GM23338 (cell line): Measurements from ENCODE around the gene FARS2. TPM values are rescaled to one million over a fixed set of nuclear protein-coding genes. Genes with fewer than 3 reads are reported as not detected.
A peak's percentile ranks its signal among the peaks of the same experiment; 100 is the strongest.

ENCODE experiments used
- ATAC-seq: fragments of 200-7000 bp; cut with Tn5 transposase; 3 replicates; pipeline ENCODE4 v1.9.1; 2020
- DNase-seq: peaks from one replicate; pipeline ENCODE4 v3.0.0-alpha.2; 2015; ENCODE audit warnings: low spot score
- H2AFZ ChIP-seq: fragments of 200-600 bp; sonication (generic); 2 replicates; pipeline ENCODE4 v1.8.0; 2016; ENCODE audit warnings: antibody characterized with exemption, mild to moderate bottlenecking, moderate library complexity
- H3F3A ChIP-seq: fragments of 200-600 bp; sonication (generic); replicated peaks from 2 replicates; pipeline ENCODE4 v1.8.0; 2017; ENCODE audit warnings: antibody characterized with exemption, mixed run types, low read depth
- H3K27ac ChIP-seq: fragments of 200-600 bp; sonication (generic); 2 replicates; pipeline ENCODE4 v1.6.1; 2016; ENCODE audit warnings: low read depth
- H3K27me3 ChIP-seq: fragments of 200-600 bp; sonication (generic); 2 replicates; pipeline ENCODE4 v1.8.0; 2016; ENCODE audit warnings: mild to moderate bottlenecking, mixed run types, moderate library complexity; ENCODE audit not compliant: insufficient read depth
- H3K36me3 ChIP-seq: fragments of 200-600 bp; sonication (generic); 2 replicates; pipeline ENCODE4 v1.8.0; 2016; ENCODE audit warnings: mild to moderate bottlenecking; ENCODE audit not compliant: insufficient read depth
- H3K4me1 ChIP-seq: fragments of 200-600 bp; sonication (generic); 2 replicates; pipeline ENCODE4 v1.8.0; 2016; ENCODE audit warnings: mild to moderate bottlenecking, moderate library complexity; ENCODE audit not compliant: insufficient read depth
- H3K4me2 ChIP-seq: fragments of 200-600 bp; sonication (generic); 2 replicates; pipeline ENCODE4 v1.7.1; 2017; ENCODE audit warnings: mixed run types
- H3K4me3 ChIP-seq: fragments of 200-600 bp; sonication (generic); 2 replicates; pipeline ENCODE4 v1.6.1; 2016; ENCODE audit warnings: mixed run types
- H3K79me2 ChIP-seq: fragments of 200-600 bp; sonication (generic); replicated peaks from 2 replicates; pipeline ENCODE4 v1.8.0; 2017; ENCODE audit warnings: mild to moderate bottlenecking; ENCODE audit not compliant: insufficient read depth
- H3K9me2 ChIP-seq: fragments of 200-600 bp; sonication (generic); 2 replicates; pipeline ENCODE4 v1.8.0; 2017; ENCODE audit not compliant: insufficient read depth
- H4K20me1 ChIP-seq: fragments of 200-600 bp; sonication (generic); replicated peaks from 2 replicates; pipeline ENCODE4 v1.8.0; 2017; ENCODE audit warnings: mild to moderate bottlenecking; ENCODE audit not compliant: insufficient read depth
- H3K27ac Mint-ChIP-seq: 2 replicates; pipeline ENCODE4 v1.8.0; 2020; ENCODE audit warnings: inconsistent platforms, mild to moderate bottlenecking, moderate library complexity, mixed read lengths
- H3K27me3 Mint-ChIP-seq: 3 replicates; pipeline ENCODE4 v1.8.0; 2022; ENCODE audit warnings: low read depth, mild to moderate bottlenecking, moderate library complexity, mixed read lengths, inconsistent platforms; ENCODE audit not compliant: insufficient read depth, poor library complexity
- H3K36me3 Mint-ChIP-seq: 3 replicates; pipeline ENCODE4 v1.8.0; 2021; ENCODE audit warnings: low read depth, mild to moderate bottlenecking, inconsistent platforms, moderate library complexity, mixed read lengths
- H3K4me1 Mint-ChIP-seq: 3 replicates; pipeline ENCODE4 v1.8.0; 2020; ENCODE audit warnings: mild to moderate bottlenecking, inconsistent platforms, mixed read lengths
- H3K4me3 Mint-ChIP-seq: 3 replicates; pipeline ENCODE4 v1.8.0; 2021; ENCODE audit warnings: moderate library complexity, mild to moderate bottlenecking, inconsistent platforms, mixed read lengths
- H3K9me3 Mint-ChIP-seq: 3 replicates; pipeline ENCODE4 v1.8.0; 2020; ENCODE audit warnings: moderate library complexity, mild to moderate bottlenecking, inconsistent platforms, mixed read lengths
- CREB1 ChIP-seq: fragments of 250-450 bp; sonication (Bioruptor Pico); IDR thresholded peaks from 2 replicates; pipeline ENCODE4 v1.5.0; 2020; ENCODE audit warnings: low read depth, mild to moderate bottlenecking, moderate library complexity
- CTCF ChIP-seq, 2 experiments: fragments of 200-600 bp in 1 of 2; sonication (generic) in 1 of 2; conservative IDR thresholded peaks; 2 replicates each; pipeline versions ENCODE4 v1.5.1 to v1.6.1; 2016 to 2017; ENCODE audit warnings: antibody characterized with exemption in 2 of 2, low read depth in 2 of 2, mild to moderate bottlenecking in 2 of 2, moderate library complexity in 1 of 2
- ETS1 ChIP-seq: IDR thresholded peaks from 2 replicates; pipeline ENCODE4 v1.6.1; 2016; ENCODE audit warnings: antibody characterized with exemption
- EZH2 ChIP-seq: fragments of 200-600 bp; sonication (generic); IDR thresholded peaks from one replicate; pipeline ENCODE4 v1.8.0; 2017; ENCODE audit warnings: antibody characterized with exemption, mild to moderate bottlenecking, low read depth; ENCODE audit not compliant: unreplicated experiment
- EZH2phosphoT487 ChIP-seq: fragments of 200-600 bp; sonication (generic); IDR thresholded peaks from one replicate; pipeline ENCODE4 v1.8.1; 2018; ENCODE audit warnings: antibody characterized with exemption; ENCODE audit not compliant: unreplicated experiment
- JUNB ChIP-seq: IDR thresholded peaks from one replicate; pipeline ENCODE4 v1.6.1; 2016; ENCODE audit warnings: antibody characterized with exemption; ENCODE audit not compliant: unreplicated experiment
- NANOG ChIP-seq: IDR thresholded peaks from 2 replicates; pipeline ENCODE4 v1.6.1; 2016; ENCODE audit warnings: antibody characterized with exemption, borderline replicate concordance
- POLR2AphosphoS5 ChIP-seq: IDR thresholded peaks from 2 replicates; pipeline ENCODE4 v1.6.1; 2016; ENCODE audit warnings: antibody characterized with exemption, low read depth
- REST ChIP-seq: IDR thresholded peaks from one replicate; pipeline ENCODE4 v1.6.1; 2018; ENCODE audit warnings: antibody characterized with exemption; ENCODE audit not compliant: unreplicated experiment
- STAT1 ChIP-seq: IDR thresholded peaks from one replicate; pipeline ENCODE4 v1.6.1; 2016; ENCODE audit warnings: antibody characterized with exemption; ENCODE audit not compliant: unreplicated experiment
- ZNF114 ChIP-seq: fragments of 250-450 bp; sonication (Bioruptor Pico); IDR thresholded peaks from 2 replicates; pipeline ENCODE4 v1.5.0; 2020; ENCODE audit warnings: mild to moderate bottlenecking, moderate library complexity
- ZNF331 ChIP-seq: fragments of 250-450 bp; sonication (Bioruptor Pico); IDR thresholded peaks from 2 replicates; pipeline ENCODE4 v1.5.0; 2020; ENCODE audit warnings: low read depth, mild to moderate bottlenecking, moderate library complexity
- ZNF462 ChIP-seq: fragments of 250-450 bp; sonication (Bioruptor Pico); IDR thresholded peaks from 2 replicates; pipeline ENCODE4 v1.5.0; 2020; ENCODE audit warnings: mild to moderate bottlenecking, moderate library complexity
- polyA plus RNA-seq: library from polyadenylated mRNA; unstranded; fragments of >200 nt; fragmentation: Nextera tagmentation; extraction: Ambion mirVana; gene quantifications from 2 replicates; pipeline ENCODE4 v1.2.1, GENCODE V29; 2016
- total RNA-seq: library from RNA; depleted of rRNA; stranded (reverse); fragments of >200 nt; shearing (Covaris generic); gene quantifications from 2 replicates; pipeline ENCODE4 v1.2.3, GENCODE V29; 2014

Gene FARS2
- total and polyA plus RNA-seq, 2 experiments from 2014 or later = 7.6 to 19.0 TPM

- no peaks in the 10 kb centered on the region for H3K36me3 ChIP-seq
- Mint-ChIP-seq H3K27ac (no peak overlapping the region), H3K27me3 (no peaks in the 10 kb centered on the region), H3K4me3 (no peak overlapping the region), H3K9me3 (peaks cover 16% of the 10 kb centered on the region; the same call in 2 of the 3 replicates), H3K36me3 (peaks cover 17% of the 10 kb centered on the region), H3K4me1 (peaks cover 21% of the 10 kb centered on the region)
- no peaks in the 10 kb centered on the region for H3K27me3 ChIP-seq
- no peaks in the 10 kb centered on the region for H3K9me2 ChIP-seq
- H2AFZ ChIP-seq = no peak overlapping the region
- peaks cover 18% of the 10 kb centered on the region for H3K4me1 ChIP-seq
- 0 out of 2 replicates have a peak overlapping the region, but pooled peaks have one; percentile 10 for H3K4me2 ChIP-seq
- H3K4me3 ChIP-seq = no peak overlapping the region
- TF ChIP-seq ZNF114 (CRISPR knock-in tag) = no peak
- TF ChIP-seq POLR2AphosphoS5 = no peak
- TF ChIP-seq ZNF331 (CRISPR knock-in tag) = no peak
- TF ChIP-seq ZNF462 (CRISPR knock-in tag) = no peak
- no peak for TF ChIP-seq REST
- no peak for TF ChIP-seq CTCF (conservative IDR thresholded peaks at IDR 0.05; ENCODE audit: low read depth in 2 of 2)
- no peak for TF ChIP-seq STAT1
- TF ChIP-seq CREB1 (CRISPR knock-in tag) = no peak
- TF ChIP-seq ETS1 = no peak
- no peak for TF ChIP-seq JUNB
- TF ChIP-seq EZH2 = no peak
- TF ChIP-seq EZH2phosphoT487 = no peak
- TF ChIP-seq NANOG = no peak
- peak; percentile 66 for ATAC-seq
- no peaks in the 10 kb centered on the region for H3K79me2 ChIP-seq
- no peaks in the 10 kb centered on the region for H4K20me1 ChIP-seq
- DNase-seq = peak; percentile 43
- H3K27ac ChIP-seq = no peak overlapping the region
- H3F3A ChIP-seq = no peaks in the 10 kb centered on the region
These were observed 451.3 kb downstream of the FARS2 start for GRCh38 chr6:5712349-5713215.
